Activated naive CD4-positive, alpha-beta T cell treated with anti-CD3 and anti-CD28 coated beads, Interleukin-2, amount 10 ng/mL, durations not matched to agents 7 days and 5 days (primary cell): ENCODE results near the gene PCSK2.
A peak's percentile ranks its signal among the peaks of the same experiment; 100 is the strongest.

Experiments used
- CTCF ChIA-PET: fragments of 350-600 bp; sonication (Branson Sonifier 250); formaldehyde crosslinking; loops from one replicate; lab custom pipeline; 2021; ENCODE audit warnings: antibody characterized with exemption; lab: Charles Lee
- DNase-seq: peaks from one replicate; pipeline ENCODE4 v3.0.0-alpha.2; 2020
- H3K27ac Mint-ChIP-seq: one replicate; pipeline ENCODE4 v1.8.0; 2021; ENCODE audit warnings: mild to moderate bottlenecking, moderate library complexity, mixed read lengths
- H3K27me3 Mint-ChIP-seq: one replicate; pipeline ENCODE4 v1.8.0; 2021; ENCODE audit warnings: mild to moderate bottlenecking, mixed read lengths
- H3K36me3 Mint-ChIP-seq: one replicate; pipeline ENCODE4 v1.8.0; 2021; ENCODE audit warnings: mixed read lengths
- H3K4me1 Mint-ChIP-seq: one replicate; pipeline ENCODE4 v1.8.0; 2021; ENCODE audit warnings: mixed read lengths
- H3K4me3 Mint-ChIP-seq: one replicate; pipeline ENCODE4 v1.8.0; 2021; ENCODE audit warnings: mild to moderate bottlenecking, moderate library complexity, mixed read lengths
- H3K9me3 Mint-ChIP-seq: one replicate; pipeline ENCODE4 v1.8.0; 2021; ENCODE audit warnings: mixed read lengths

Gene PCSK2

GRCh38 chr20:17227219-17227575 lies 357 bp downstream of the PCSK2 start:
- Mint-ChIP-seq H3K27ac (no peak overlapping the region), H3K4me3 (no peak overlapping the region), H3K36me3 (no peaks in the 10 kb centered on the region), H3K4me1 (no peaks in the 10 kb centered on the region), H3K9me3 (peaks cover 1% of the 10 kb centered on the region), H3K27me3 (peaks cover 46% of the 10 kb centered on the region)
- CTCF ChIA-PET: no interaction called here
- DNase-seq: no peak

GRCh38 chr20:17227669-17228623 lies 1.1 kb downstream of the PCSK2 start:
- CTCF ChIA-PET: no interaction called here
- DNase-seq: no peak
- Mint-ChIP-seq H3K4me1 (no peaks in the 10 kb centered on the region), H3K36me3 (no peaks in the 10 kb centered on the region), H3K27me3 (peaks cover 46% of the 10 kb centered on the region), H3K9me3 (peaks cover 1% of the 10 kb centered on the region), H3K4me3 (no peak overlapping the region), H3K27ac (no peak overlapping the region)

GRCh38 chr20:17228624-17229061 lies 1.8 kb downstream of the PCSK2 start:
- no peak overlapping the region for H3K4me3 Mint-ChIP-seq
- no peak overlapping the region for H3K27ac Mint-ChIP-seq
- peaks cover 46% of the 10 kb centered on the region for H3K27me3 Mint-ChIP-seq
- H3K9me3 Mint-ChIP-seq: peaks cover 1% of the 10 kb centered on the region
- no peak for DNase-seq
- H3K36me3 Mint-ChIP-seq: no peaks in the 10 kb centered on the region
- H3K4me1 Mint-ChIP-seq: no peaks in the 10 kb centered on the region
- CTCF ChIA-PET: no interaction called here

DNA sequence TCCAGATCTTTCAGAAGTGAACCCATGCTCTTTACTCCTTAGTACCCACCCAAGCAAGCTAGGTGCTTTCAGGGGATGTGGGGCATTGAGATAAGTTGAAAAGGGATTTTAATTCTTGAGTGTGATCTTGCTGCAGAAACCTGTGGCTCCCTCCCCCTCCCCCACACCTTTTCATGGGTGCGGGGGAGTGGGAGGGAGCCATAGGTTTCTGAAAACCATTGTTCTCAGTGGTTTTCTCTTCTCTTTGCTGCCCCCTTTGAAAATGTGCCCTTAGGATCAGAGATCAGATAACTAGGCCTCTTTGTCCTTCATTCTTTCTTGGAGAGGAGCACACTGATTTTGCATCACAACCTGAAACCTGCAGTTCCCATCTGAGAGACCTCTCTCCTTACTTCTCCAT lies 2.4 kb downstream of the PCSK2 start:
- CTCF ChIA-PET: no interaction called here
- no peak overlapping the region for H3K4me3 Mint-ChIP-seq
- H3K4me1 Mint-ChIP-seq: no peaks in the 10 kb centered on the region
- H3K36me3 Mint-ChIP-seq: no peaks in the 10 kb centered on the region
- no peak for DNase-seq
- peaks cover 1% of the 10 kb centered on the region for H3K9me3 Mint-ChIP-seq
- H3K27ac Mint-ChIP-seq: no peak overlapping the region
- peaks cover 46% of the 10 kb centered on the region for H3K27me3 Mint-ChIP-seq

- H3K27ac Mint-ChIP-seq: no peak overlapping the region
- no peaks in the 10 kb centered on the region for H3K36me3 Mint-ChIP-seq
- peaks cover 9% of the 10 kb centered on the region for H3K27me3 Mint-ChIP-seq
- no peak overlapping the region for H3K4me3 Mint-ChIP-seq
- H3K4me1 Mint-ChIP-seq: no peaks in the 10 kb centered on the region
- H3K9me3 Mint-ChIP-seq: no peaks in the 10 kb centered on the region
- no peak for DNase-seq
- CTCF ChIA-PET: no interaction called here
These were observed 6.8 kb downstream of the PCSK2 start for GRCh38 chr20:17233626-17234025.

DNA sequence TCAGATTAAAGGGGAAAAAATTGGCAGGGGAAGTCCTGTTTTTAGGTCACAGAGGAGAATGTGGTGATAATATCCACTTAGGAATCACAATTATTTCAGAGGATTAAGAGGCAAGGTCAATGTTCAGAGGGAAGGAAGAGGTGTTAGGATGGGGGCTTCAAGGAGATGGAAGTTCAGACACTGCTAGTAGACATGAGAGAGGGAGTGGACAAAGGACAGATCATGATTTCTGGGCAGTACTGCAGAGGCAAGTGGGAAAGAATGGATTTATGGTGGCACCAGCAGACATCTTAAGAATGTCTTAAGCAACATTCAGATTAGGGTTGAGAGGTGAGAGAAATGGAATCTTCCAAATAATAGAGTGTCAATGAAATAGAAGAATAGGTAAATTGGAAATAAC lies 9.9 kb downstream of the PCSK2 start:
- H3K9me3 Mint-ChIP-seq: no peaks in the 10 kb centered on the region
- no peaks in the 10 kb centered on the region for H3K27me3 Mint-ChIP-seq
- no peak overlapping the region for H3K4me3 Mint-ChIP-seq
- CTCF ChIA-PET: interaction anchor here (0.7 kb wide), 1 partner anchor 13 kb away, joined by 3 read pairs; no protein-coding TSS in a partner anchor
- H3K4me1 Mint-ChIP-seq: no peaks in the 10 kb centered on the region
- no peak for DNase-seq
- H3K36me3 Mint-ChIP-seq: no peaks in the 10 kb centered on the region
- H3K27ac Mint-ChIP-seq: no peak overlapping the region

DNA sequence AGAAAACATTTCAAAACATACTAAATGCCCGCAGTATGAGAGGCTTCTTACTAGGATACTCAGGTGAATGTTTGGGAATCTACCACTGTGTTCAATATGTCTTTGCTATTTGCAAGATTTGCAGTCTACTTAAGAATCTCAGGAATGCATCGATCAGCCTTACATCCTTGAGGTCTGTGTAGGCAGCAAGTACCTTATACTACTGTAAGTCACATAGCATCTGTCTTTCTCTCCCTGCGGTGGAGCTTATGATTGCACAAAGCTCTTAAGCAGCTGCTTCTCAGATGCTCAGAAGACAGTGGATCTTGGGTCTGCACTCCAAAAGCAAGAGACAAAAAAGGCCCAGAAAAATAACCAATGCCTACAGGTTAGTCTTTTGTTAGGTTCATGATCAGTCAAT lies 21.4 kb downstream of the PCSK2 start:
- Mint-ChIP-seq H3K4me1 (no peaks in the 10 kb centered on the region), H3K9me3 (peaks cover 1% of the 10 kb centered on the region), H3K27ac (no peak overlapping the region), H3K4me3 (no peak overlapping the region), H3K36me3 (no peaks in the 10 kb centered on the region), H3K27me3 (no peaks in the 10 kb centered on the region)
- CTCF ChIA-PET: no interaction called here
- no peak for DNase-seq

- no peak overlapping the region for H3K27ac Mint-ChIP-seq
- H3K27me3 Mint-ChIP-seq: no peaks in the 10 kb centered on the region
- no peak overlapping the region for H3K4me3 Mint-ChIP-seq
- no peak for DNase-seq
- H3K36me3 Mint-ChIP-seq: no peaks in the 10 kb centered on the region
- no peaks in the 10 kb centered on the region for H3K4me1 Mint-ChIP-seq
- no peaks in the 10 kb centered on the region for H3K9me3 Mint-ChIP-seq
- CTCF ChIA-PET: no interaction called here
These were observed 35.9 kb downstream of the PCSK2 start for GRCh38 chr20:17262786-17263185.

GRCh38 chr20:17273717-17274116 lies 46.9 kb downstream of the PCSK2 start:
- H3K9me3 Mint-ChIP-seq: peaks cover under 1% of the 10 kb centered on the region
- no peak overlapping the region for H3K27ac Mint-ChIP-seq
- H3K27me3 Mint-ChIP-seq: no peaks in the 10 kb centered on the region
- no peak overlapping the region for H3K4me3 Mint-ChIP-seq
- H3K36me3 Mint-ChIP-seq: no peaks in the 10 kb centered on the region
- DNase-seq: no peak
- H3K4me1 Mint-ChIP-seq: no peaks in the 10 kb centered on the region
- CTCF ChIA-PET: no interaction called here

DNA sequence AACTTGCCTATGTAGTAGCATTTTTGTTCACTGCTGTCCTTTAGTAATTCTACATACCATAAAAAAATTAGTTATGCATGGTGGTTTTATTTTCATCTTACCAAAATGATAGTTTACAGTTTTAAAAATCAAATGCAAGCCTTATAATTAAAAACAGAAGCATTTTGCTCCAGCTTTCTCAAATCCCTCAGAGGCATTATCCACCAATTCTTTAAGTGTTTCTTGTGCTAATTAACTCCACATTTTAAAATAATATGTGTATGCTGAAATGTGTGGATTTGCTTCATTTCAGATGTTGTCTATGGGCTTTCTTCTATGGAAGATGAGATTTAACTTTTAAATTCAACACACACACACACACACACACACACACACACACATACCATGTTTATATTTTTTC lies 49.3 kb downstream of the PCSK2 start:
- H3K9me3 Mint-ChIP-seq: peaks cover 3% of the 10 kb centered on the region
- H3K4me3 Mint-ChIP-seq: no peak overlapping the region
- no peaks in the 10 kb centered on the region for H3K36me3 Mint-ChIP-seq
- no peak overlapping the region for H3K27ac Mint-ChIP-seq
- no peak for DNase-seq
- CTCF ChIA-PET: no interaction called here
- no peaks in the 10 kb centered on the region for H3K27me3 Mint-ChIP-seq
- H3K4me1 Mint-ChIP-seq: no peaks in the 10 kb centered on the region

GRCh38 chr20:17281478-17281877 lies 54.6 kb downstream of the PCSK2 start:
- CTCF ChIA-PET: no interaction called here
- H3K36me3 Mint-ChIP-seq: no peaks in the 10 kb centered on the region
- peak; percentile 22 for DNase-seq
- H3K9me3 Mint-ChIP-seq: peaks cover 3% of the 10 kb centered on the region
- H3K4me1 Mint-ChIP-seq: no peaks in the 10 kb centered on the region
- H3K27ac Mint-ChIP-seq: no peak overlapping the region
- no peak overlapping the region for H3K4me3 Mint-ChIP-seq
- H3K27me3 Mint-ChIP-seq: no peaks in the 10 kb centered on the region

GRCh38 chr20:17282501-17282900 lies 55.7 kb downstream of the PCSK2 start:
- CTCF ChIA-PET: no interaction called here
- no peak overlapping the region for H3K4me3 Mint-ChIP-seq
- H3K36me3 Mint-ChIP-seq: no peaks in the 10 kb centered on the region
- no peak overlapping the region for H3K27ac Mint-ChIP-seq
- no peaks in the 10 kb centered on the region for H3K27me3 Mint-ChIP-seq
- no peak for DNase-seq
- H3K4me1 Mint-ChIP-seq: no peaks in the 10 kb centered on the region
- H3K9me3 Mint-ChIP-seq: peaks cover 3% of the 10 kb centered on the region

GRCh38 chr20:17287503-17287902 lies 60.7 kb downstream of the PCSK2 start:
- H3K27me3 Mint-ChIP-seq: no peaks in the 10 kb centered on the region
- H3K9me3 Mint-ChIP-seq: no peaks in the 10 kb centered on the region
- H3K4me1 Mint-ChIP-seq: no peaks in the 10 kb centered on the region
- H3K36me3 Mint-ChIP-seq: no peaks in the 10 kb centered on the region
- no peak overlapping the region for H3K4me3 Mint-ChIP-seq
- H3K27ac Mint-ChIP-seq: no peak overlapping the region
- CTCF ChIA-PET: no interaction called here
- no peak for DNase-seq

GRCh38 chr20:17287998-17288397 lies 61.2 kb downstream of the PCSK2 start:
- Mint-ChIP-seq H3K36me3 (no peaks in the 10 kb centered on the region), H3K27ac (no peak overlapping the region), H3K4me3 (no peak overlapping the region), H3K27me3 (no peaks in the 10 kb centered on the region), H3K4me1 (no peaks in the 10 kb centered on the region), H3K9me3 (no peaks in the 10 kb centered on the region)
- DNase-seq: no peak
- CTCF ChIA-PET: no interaction called here

- no peak overlapping the region for H3K4me3 Mint-ChIP-seq
- H3K9me3 Mint-ChIP-seq: no peaks in the 10 kb centered on the region
- no peaks in the 10 kb centered on the region for H3K27me3 Mint-ChIP-seq
- CTCF ChIA-PET: no interaction called here
- no peak for DNase-seq
- H3K27ac Mint-ChIP-seq: no peak overlapping the region
- no peaks in the 10 kb centered on the region for H3K36me3 Mint-ChIP-seq
- no peaks in the 10 kb centered on the region for H3K4me1 Mint-ChIP-seq
These were observed 68.4 kb downstream of the PCSK2 start for GRCh38 chr20:17295151-17295726.
